ENCODE data around the gene TMEM143. TPM values are rescaled to one million over a fixed set of nuclear protein-coding genes. Genes with fewer than 3 reads are reported as not detected.

TMEM143 gene
- total RNA-seq, 3 donors from 2014 or later (not counting 1 experiment from before 2014, with no cell fraction given) = 10.2 to 12.3 (median 11.1) TPM

DNA sequence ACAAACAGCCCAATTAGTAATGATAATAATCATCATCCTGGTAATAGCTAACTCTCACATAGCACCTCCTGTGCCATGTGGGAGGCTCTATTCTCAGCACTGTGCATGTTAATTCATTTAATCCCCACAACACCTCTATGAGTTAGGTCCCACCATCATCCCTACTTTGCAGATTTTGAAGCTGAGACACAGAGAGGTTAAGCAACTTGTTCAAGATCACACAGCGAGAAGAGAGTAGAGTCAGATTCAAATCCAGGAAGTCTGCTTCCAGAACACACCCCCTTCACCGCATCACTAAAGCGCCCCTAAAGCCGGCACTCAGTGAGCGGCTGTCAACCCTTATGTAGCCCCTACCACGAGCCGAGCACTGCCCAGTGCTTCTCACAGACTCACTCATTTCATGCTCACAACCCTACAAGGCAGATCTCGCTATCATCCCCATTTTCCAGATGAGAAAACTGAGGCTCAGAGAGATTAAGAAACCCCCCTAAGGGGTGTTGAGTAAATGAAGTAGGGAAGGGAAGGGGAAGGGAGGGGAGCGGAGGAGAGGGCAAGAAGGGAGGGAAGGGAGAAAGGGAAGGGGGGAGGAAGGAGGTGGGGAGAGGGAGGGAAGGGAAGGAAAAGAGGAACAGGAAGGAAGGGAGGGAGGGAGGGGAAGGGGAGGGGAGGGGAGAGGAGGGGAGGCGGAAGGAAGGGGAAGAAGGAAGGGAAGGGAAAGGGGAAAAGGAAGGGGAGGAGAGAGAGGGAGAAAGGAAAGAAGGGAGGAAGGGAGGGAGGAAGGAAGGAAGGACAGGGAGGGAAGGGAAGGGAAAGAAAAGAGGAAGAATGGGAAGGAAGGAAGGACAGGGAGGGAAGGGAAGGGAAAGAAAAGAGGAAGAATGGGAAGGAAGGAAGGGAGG lies 22.0 kb downstream of the TMEM143 start:
- no peak overlapping the region for H3K27ac ChIP-seq (ENCODE audit: low read length)
- Mint-ChIP-seq H3K9me3 (no peaks in the 10 kb centered on the region), H3K27me3 (ENCODE audit: low read depth in 2 of 2) (no peaks in the 10 kb centered on the region), H3K4me3 (no peak overlapping the region), H3K36me3 (no peaks in the 10 kb centered on the region), H3K4me1 (no peaks in the 10 kb centered on the region), H3K27ac (no peak overlapping the region)
- H3K27me3 ChIP-seq (ENCODE audit: control insufficient read depth, insufficient read depth, low read length) = no peaks in the 10 kb centered on the region
- H3K9me3 ChIP-seq (ENCODE audit: control insufficient read depth, insufficient read depth, low read length) = no peaks in the 10 kb centered on the region
- H3K4me1 ChIP-seq (ENCODE audit: control insufficient read depth, insufficient read depth, low read length) = no peaks in the 10 kb centered on the region
- no peak for TF ChIP-seq CTCF (IDR thresholded peaks at IDR 0.05)
- ATAC-seq = no peak
- intact Hi-C loops (cut with micrococcal nuclease) = no loop called here
- WGBS (ENCODE audit: insufficient coverage) = 97% methylated on average over 9 of the region's 10 CpGs
- H3K36me3 ChIP-seq (ENCODE audit: control insufficient read depth, insufficient read depth, low read length) = peaks cover 3% of the 10 kb centered on the region
- H3K4me3 ChIP-seq (ENCODE audit: low read length) = no peak overlapping the region
- DNase-seq = no peak

DNA sequence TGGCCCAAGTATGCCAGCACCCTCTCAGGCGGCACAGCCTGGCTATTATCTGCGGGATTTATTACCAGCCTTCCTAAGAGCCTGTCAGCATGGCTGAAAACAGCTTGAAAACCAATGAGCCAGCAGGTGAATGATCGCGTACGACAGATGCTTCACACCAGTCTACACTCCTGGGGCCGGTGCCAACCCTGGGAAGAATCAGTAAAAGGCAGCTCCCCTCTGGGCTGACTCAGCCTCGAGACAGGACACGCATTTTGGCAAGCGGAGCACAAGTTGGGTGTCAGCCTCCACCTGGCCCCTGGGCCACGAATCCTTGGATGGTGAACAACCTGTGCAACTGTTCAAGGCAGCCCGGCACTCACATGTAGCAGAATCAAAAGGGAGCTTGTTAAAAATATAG lies 22.7 kb downstream of the TMEM143 start:
- DNase-seq = no peak
- H3K4me3 Mint-ChIP-seq = no peak overlapping the region
- no peaks in the 10 kb centered on the region for H3K9me3 Mint-ChIP-seq
- 98% methylated on average over 11 of the region's 11 CpGs for WGBS (ENCODE audit: insufficient coverage)
- Histone ChIP-seq H3K27me3 (ENCODE audit: control insufficient read depth, insufficient read depth, low read length) (no peaks in the 10 kb centered on the region), H3K27ac (ENCODE audit: low read length) (no peak overlapping the region), H3K36me3 (ENCODE audit: control insufficient read depth, insufficient read depth, low read length) (peaks cover 3% of the 10 kb centered on the region), H3K9me3 (ENCODE audit: control insufficient read depth, insufficient read depth, low read length) (no peaks in the 10 kb centered on the region), H3K4me3 (ENCODE audit: low read length) (no peak overlapping the region), H3K4me1 (ENCODE audit: control insufficient read depth, insufficient read depth, low read length) (no peaks in the 10 kb centered on the region)
- TF ChIP-seq CTCF (IDR thresholded peaks at IDR 0.05) = no peak
- intact Hi-C loops (cut with micrococcal nuclease) = no loop called here
- H3K4me1 Mint-ChIP-seq = no peaks in the 10 kb centered on the region
- H3K27me3 Mint-ChIP-seq (ENCODE audit: low read depth in 2 of 2) = no peaks in the 10 kb centered on the region
- H3K36me3 Mint-ChIP-seq = no peaks in the 10 kb centered on the region
- ATAC-seq = no peak
- H3K27ac Mint-ChIP-seq = no peak overlapping the region

GRCh38 chr19:48338802-48339503 lies 24.8 kb downstream of the TMEM143 start:
- no peak for TF ChIP-seq CTCF (IDR thresholded peaks at IDR 0.05)
- peaks cover 3% of the 10 kb centered on the region for H3K36me3 ChIP-seq (ENCODE audit: control insufficient read depth, insufficient read depth, low read length)
- peaks cover 9 to 10% of the 10 kb centered on the region in 2 donors for H3K4me1 Mint-ChIP-seq
- H3K27ac ChIP-seq (ENCODE audit: low read length) = no peak overlapping the region
- WGBS (ENCODE audit: insufficient coverage) = 94% methylated on average over 14 of the region's 14 CpGs
- no peak overlapping the region for H3K4me3 Mint-ChIP-seq
- H3K9me3 ChIP-seq (ENCODE audit: control insufficient read depth, insufficient read depth, low read length) = no peaks in the 10 kb centered on the region
- DNase-seq (no peak), ATAC-seq (no peak)
- H3K9me3 Mint-ChIP-seq = no peaks in the 10 kb centered on the region
- H3K36me3 Mint-ChIP-seq = no peaks in the 10 kb centered on the region
- H3K27ac Mint-ChIP-seq = no peak overlapping the region
- peaks cover 8% of the 10 kb centered on the region for H3K4me1 ChIP-seq (ENCODE audit: control insufficient read depth, insufficient read depth, low read length)
- H3K27me3 Mint-ChIP-seq (ENCODE audit: low read depth in 2 of 2) = no peaks in the 10 kb centered on the region
- H3K4me3 ChIP-seq (ENCODE audit: low read length) = no peak overlapping the region
- intact Hi-C loops (cut with micrococcal nuclease) = no loop called here
- H3K27me3 ChIP-seq (ENCODE audit: control insufficient read depth, insufficient read depth, low read length) = no peaks in the 10 kb centered on the region
